Astrocyte (in vitro differentiated cells and primary cell): ENCODE data around the gene HOXD12.

Source experiments
- CTCF ChIP-seq: IDR thresholded peaks from 2 replicates; pipeline ENCODE4 v1.5.1; 2011; ENCODE audit warnings: low read depth, mild to moderate bottlenecking, inconsistent platforms, low read length, moderate library complexity; ENCODE audit not compliant: insufficient read depth
- EZH2 ChIP-seq: IDR thresholded peaks from 2 replicates; pipeline ENCODE4 v1.6.1; 2012; ENCODE audit warnings: mild to moderate bottlenecking, low read length, inconsistent platforms; ENCODE audit not compliant: insufficient read depth

- TF ChIP-seq CTCF = no peak
- no peak for TF ChIP-seq EZH2
These were observed 1.7 kb downstream of the HOXD12 start for GRCh38 chr2:176101216-176101830.
